GM12878 (cell line): Measurements from ENCODE around the gene LRBA. TPM values are rescaled to one million over a fixed set of nuclear protein-coding genes. Genes with fewer than 3 reads are reported as not detected.

Experiments
- ATAC-seq: fragments of 200-7000 bp; cut with Tn5 transposase; 3 replicates; pipeline ENCODE4 v1.9.1; 2020; ENCODE audit warnings: mild to moderate bottlenecking, moderate library complexity
- BruUV-seq: library from RNA; stranded (reverse); fragments of 400-500 nt; replicated peaks from 2 replicates; lab custom pipeline; 2021; lab: Mats Ljungman, UMichigan
- CTCF ChIA-PET: fragments of 300-600 bp; sonication (Branson Sonifier 250); formaldehyde crosslinking; extraction: SDS; loops from one replicate; lab custom pipeline; 2021; ENCODE audit warnings: inconsistent platforms; lab: Yijun Ruan, JAX
- POLR2A ChIA-PET: fragments of 350-600 bp; formaldehyde crosslinking; extraction: SDS; loops from one replicate; lab custom pipeline; 2021; ENCODE audit warnings: inconsistent platforms; lab: Charles Lee
- RAD21 ChIA-PET: fragments of 300-600 bp; sonication (Branson Sonifier 250); formaldehyde crosslinking; loops from one replicate; lab custom pipeline; 2023; ENCODE audit warnings: antibody characterized with exemption; ENCODE audit not compliant: unreplicated experiment; lab: Charles Lee
- SMC1A ChIA-PET: fragments of 300-600 bp; sonication (Branson Sonifier 250); formaldehyde crosslinking; loops from one replicate; lab custom pipeline; 2023; ENCODE audit not compliant: unreplicated experiment, uncharacterized antibody; lab: Charles Lee
- DNase-seq: peaks from one replicate; pipeline ENCODE4 v3.0.0-alpha.2; 2011; ENCODE audit warnings: low read depth, low spot score
- FAIRE-seq: peaks from 3 replicates; lab custom pipeline; 2011; peaks lifted over from hg19 to GRCh38; lab: Jason Lieb, UNC
- H2AFZ ChIP-seq: 2 replicates; pipeline ENCODE4 v1.6.0; 2011; ENCODE audit warnings: low read depth, low read length, control low read depth; ENCODE audit not compliant: control insufficient read depth
- H3K27ac ChIP-seq: 2 replicates; pipeline ENCODE4 v1.5.1; 2011; ENCODE audit warnings: control low read depth; ENCODE audit not compliant: control insufficient read depth, insufficient read depth
- H3K27me3 ChIP-seq, 2 experiments: replicated peaks in 1 of 2; 2 replicates each; pipeline versions ENCODE4 v1.6.0 to v1.6.1; 2011; ENCODE audit warnings: low read length in 1 of 2; ENCODE audit not compliant: control insufficient read depth in 2 of 2, insufficient read depth in 2 of 2
- H3K36me3 ChIP-seq, 2 experiments: 2 replicates each; pipeline ENCODE4 v1.5.1; 2011; ENCODE audit warnings: low read length in 1 of 2; ENCODE audit not compliant: control insufficient read depth in 2 of 2, insufficient read depth in 2 of 2
- H3K4me1 ChIP-seq: 2 replicates; pipeline ENCODE4 v1.6.1; 2011; ENCODE audit warnings: mild to moderate bottlenecking, low read length, moderate library complexity, mixed read lengths; ENCODE audit not compliant: control insufficient read depth, insufficient read depth
- H3K4me2 ChIP-seq: 2 replicates; pipeline ENCODE4 v1.6.0; 2011; ENCODE audit warnings: control low read depth; ENCODE audit not compliant: control insufficient read depth, insufficient read depth
- H3K4me3 ChIP-seq: fragments of 200-600 bp; sonication (generic); 2 replicates; pipeline ENCODE4 v1.5.1; 2016
- H3K79me2 ChIP-seq: 2 replicates; pipeline ENCODE4 v1.6.0; 2011; ENCODE audit warnings: low read length; ENCODE audit not compliant: control insufficient read depth, insufficient read depth
- H3K9ac ChIP-seq: 2 replicates; pipeline ENCODE4 v1.8.0; 2011; ENCODE audit warnings: low read length, control low read depth, mixed read lengths; ENCODE audit not compliant: control insufficient read depth, insufficient read depth
- H3K9me3 ChIP-seq: replicated peaks from 3 replicates; pipeline ENCODE4 v1.5.1; 2011; ENCODE audit warnings: mild to moderate bottlenecking, low read length; ENCODE audit not compliant: control insufficient read depth, insufficient read depth
- H4K20me1 ChIP-seq: 2 replicates; pipeline ENCODE4 v1.6.0; 2011; ENCODE audit not compliant: control insufficient read depth, insufficient read depth
- ATF7 ChIP-seq: fragments of 450-650 bp; IDR thresholded peaks from 2 replicates; pipeline ENCODE4 v1.6.1; 2016; ENCODE audit warnings: low read depth, mild to moderate bottlenecking
- E2F8 ChIP-seq: fragments of 450-650 bp; IDR thresholded peaks from 2 replicates; pipeline ENCODE4 v1.6.1; 2018; ENCODE audit warnings: mild to moderate bottlenecking, low read depth, moderate library complexity; ENCODE audit not compliant: partially characterized antibody
- E4F1 ChIP-seq: fragments of 450-650 bp; IDR thresholded peaks from 2 replicates; pipeline ENCODE4 v1.6.1; 2018; ENCODE audit warnings: borderline replicate concordance, mild to moderate bottlenecking; ENCODE audit not compliant: partially characterized antibody
- GATAD2B ChIP-seq: fragments of 450-650 bp; conservative IDR thresholded peaks from 2 replicates; pipeline ENCODE4 v1.6.1; 2017; ENCODE audit warnings: low read depth, mild to moderate bottlenecking, moderate library complexity
- KLF5 ChIP-seq: fragments of 450-650 bp; IDR thresholded peaks from 2 replicates; pipeline ENCODE4 v1.6.1; 2014; ENCODE audit warnings: mild to moderate bottlenecking; ENCODE audit not compliant: partially characterized antibody
- MXI1 ChIP-seq: fragments of 150-350 bp; IDR thresholded peaks from 2 replicates; pipeline ENCODE4 v1.6.1; 2011; ENCODE audit warnings: low read depth, mild to moderate bottlenecking, inconsistent platforms, low read length, improper control_type of control experiment
- NFXL1 ChIP-seq: fragments of 450-650 bp; IDR thresholded peaks from 2 replicates; pipeline ENCODE4 v1.6.1; 2017; ENCODE audit warnings: antibody characterized with exemption, mild to moderate bottlenecking, borderline replicate concordance
- NFYA ChIP-seq: IDR thresholded peaks from 2 replicates; pipeline ENCODE4 v1.6.1; 2011; ENCODE audit warnings: low read depth, mild to moderate bottlenecking, low read length, improper control_type of control experiment, borderline replicate concordance
- NFYB ChIP-seq: IDR thresholded peaks from 2 replicates; pipeline ENCODE4 v1.6.1; 2011; ENCODE audit warnings: low read depth, mild to moderate bottlenecking, low read length, improper control_type of control experiment, moderate library complexity; ENCODE audit not compliant: insufficient read depth
- PRDM15 ChIP-seq: fragments of 450-650 bp; formaldehyde crosslinking; IDR thresholded peaks from 2 replicates; pipeline ENCODE4 v1.4.0; 2020; ENCODE audit warnings: mild to moderate bottlenecking, moderate library complexity
- RAD21 ChIP-seq: IDR thresholded peaks from 2 replicates; pipeline ENCODE4 v1.6.1; 2011; ENCODE audit warnings: mild to moderate bottlenecking, low read depth, low read length, moderate library complexity; ENCODE audit not compliant: insufficient read depth
- SRF ChIP-seq, 2 experiments: IDR thresholded peaks; 2 replicates each; pipeline ENCODE4 v1.6.1; 2011; ENCODE audit warnings: low read depth in 2 of 2, low read length in 2 of 2, mild to moderate bottlenecking in 1 of 2, moderate library complexity in 1 of 2
- USF2 ChIP-seq: IDR thresholded peaks from 2 replicates; pipeline ENCODE4 v1.6.1; 2011; ENCODE audit warnings: low read depth, low read length, improper control_type of control experiment, borderline replicate concordance
- YBX1 ChIP-seq: fragments of 450-650 bp; IDR thresholded peaks from 2 replicates; pipeline ENCODE4 v1.6.1; 2016; ENCODE audit warnings: antibody characterized with exemption
- ZNF622 ChIP-seq: fragments of 450-650 bp; IDR thresholded peaks from 2 replicates; pipeline ENCODE4 v1.6.1; 2017; ENCODE audit warnings: mild to moderate bottlenecking, inconsistent platforms
- ZZZ3 ChIP-seq: IDR thresholded peaks from 2 replicates; pipeline ENCODE4 v1.6.1; 2011; ENCODE audit warnings: low read depth; ENCODE audit not compliant: control insufficient read depth, insufficient read length
- in situ Hi-C: fragments of 300-500 bp; cut with MboI; formaldehyde crosslinking; loops from 9 replicates; pipeline ENCODE4 v1.14.3; 2018; ENCODE audit warnings: mixed read lengths
- intact Hi-C: fragments of 100-400 bp; cut with micrococcal nuclease; formaldehyde crosslinking; loops from one replicate; pipeline ENCODE4 v1.14.2; 2022; ENCODE audit not compliant: unreplicated experiment
- polyA plus RNA-seq, 11 experiments: library from polyadenylated mRNA; depleted of rRNA in 4 of 11; unstranded in 6 of 11; stranded (reverse) in 5 of 11; fragments of >200 nt; fragmentation: Nextera tagmentation in 4 of 11; fragmentation: Illumina TruSeq in 1 of 11; extraction: Ambion mirVana in 4 of 11; extraction: Trizol in 1 of 11; gene quantifications; 1 replicate in 1 of 11; 2 replicates in 10 of 11; pipeline versions ENCODE4 v1.2.1 to v1.2.3, GENCODE V29; 2011 to 2016; ENCODE audit warnings: inconsistent platforms in 2 of 11, missing spikeins in 2 of 11, low read depth in 1 of 11
- total RNA-seq, 4 experiments: library from RNA; depleted of rRNA in 3 of 4; stranded (reverse); fragments of >200 nt in 3 of 4; fragmentation: Illumina TruSeq in 1 of 4; extraction: Trizol in 1 of 4; gene quantifications; 2 replicates each; pipeline versions ENCODE4 v1.2.1 to v1.2.3, GENCODE V29; 2013 to 2021

The LRBA gene
- total and polyA plus RNA-seq, 10 of the 15 experiments (the other 5 are each of a cell fraction or from before 2014, with no cell fraction given), result 20.3 to 93.4 (median 55.0) TPM

GRCh38 chr4:150240011-150240410 is 775.1 kb downstream of the LRBA start:
- TF ChIP-seq YBX1 (no peak), ZZZ3 (no peak), MXI1 (no peak), NFYA (no peak), E4F1 (no peak), PRDM15 (CRISPR knock-in tag) (no peak), NFXL1 (no peak), ATF7 (no peak), GATAD2B (no peak), ZNF622 (no peak), NFYB (no peak), SRF (IDR thresholded peaks at IDR 0.05; ENCODE audit: low read depth in 2 of 2, low read length in 2 of 2) (no peak), RAD21 (no peak), KLF5 (no peak), E2F8 (no peak), USF2 (no peak)
- Histone ChIP-seq H3K9me3 (no peaks in the 10 kb centered on the region), H2AFZ (no peak overlapping the region), H3K4me3 (no peak overlapping the region), H3K27me3 (no peaks in the 10 kb centered on the region; a peak in 1 of 4 replicates), H3K79me2 (no peaks in the 10 kb centered on the region), H4K20me1 (no peaks in the 10 kb centered on the region), H3K9ac (no peak overlapping the region), H3K36me3 (no peaks in the 10 kb centered on the region), H3K4me1 (no peaks in the 10 kb centered on the region), H3K27ac (no peak overlapping the region), H3K4me2 (no peak overlapping the region)
- ATAC-seq (no peak), DNase-seq (no peak), FAIRE-seq (no peak)
- intact Hi-C loops (loop anchor here (5.0 kb wide), 1 partner anchor 228 kb away; no protein-coding TSS in a partner anchor), in situ Hi-C loops (no loop called here)
- SMC1A ChIA-PET, result no interaction called here
- POLR2A ChIA-PET, result no interaction called here
- RAD21 ChIA-PET, result no interaction called here
- no TSS peak for BruUV-seq
- CTCF ChIA-PET, result no interaction called here
